Immature natural killer cell (primary cell): ENCODE data around the gene DMRTA2. TPM values are rescaled to one million over a fixed set of nuclear protein-coding genes. Genes with fewer than 3 reads are reported as not detected.

Experiments used
- DNase-seq, 3 donors: peaks; one replicate each; pipeline ENCODE4 v3.0.0; 2022; ENCODE audit warnings: mixed read lengths in 1 of 3
- H3K27ac Mint-ChIP-seq, 6 donors: one replicate each; pipeline ENCODE4 v1.8.0; 2020; ENCODE audit warnings: mixed read lengths in 6 of 6, mild to moderate bottlenecking in 5 of 6, inconsistent platforms in 4 of 6, moderate library complexity in 3 of 6
- H3K27me3 Mint-ChIP-seq, 3 donors: one replicate each; pipeline ENCODE4 v1.8.0; 2020 to 2021; ENCODE audit warnings: low read depth in 3 of 3, mild to moderate bottlenecking in 3 of 3, mixed read lengths in 3 of 3, moderate library complexity in 3 of 3, inconsistent platforms in 1 of 3
- H3K36me3 Mint-ChIP-seq, 3 donors: one replicate each; pipeline ENCODE4 v1.8.0; 2020; ENCODE audit warnings: mixed read lengths in 3 of 3, inconsistent platforms in 2 of 3, mild to moderate bottlenecking in 2 of 3
- H3K4me1 Mint-ChIP-seq, 2 donors: one replicate each; pipeline ENCODE4 v1.8.0; 2020; ENCODE audit warnings: inconsistent platforms in 2 of 2, mild to moderate bottlenecking in 2 of 2, mixed read lengths in 2 of 2, moderate library complexity in 1 of 2
- H3K4me3 Mint-ChIP-seq, 5 donors: one replicate each; pipeline ENCODE4 v1.8.0; 2020; ENCODE audit warnings: mild to moderate bottlenecking in 5 of 5, mixed read lengths in 5 of 5, inconsistent platforms in 3 of 5, moderate library complexity in 3 of 5
- H3K9me3 Mint-ChIP-seq, 6 donors: one replicate each; pipeline ENCODE4 v1.8.0; 2020; ENCODE audit warnings: mild to moderate bottlenecking in 6 of 6, mixed read lengths in 6 of 6, inconsistent platforms in 4 of 6, moderate library complexity in 3 of 6
- polyA plus RNA-seq, 3 donors: library from polyadenylated mRNA; unstranded; fragments of 300-500 nt; fragmentation: Illumina TruSeq; gene quantifications; one replicate each; pipeline ENCODE4 v1.2.3, GENCODE V29; 2021

The DMRTA2 gene
- not detected for polyA plus RNA-seq

DNA sequence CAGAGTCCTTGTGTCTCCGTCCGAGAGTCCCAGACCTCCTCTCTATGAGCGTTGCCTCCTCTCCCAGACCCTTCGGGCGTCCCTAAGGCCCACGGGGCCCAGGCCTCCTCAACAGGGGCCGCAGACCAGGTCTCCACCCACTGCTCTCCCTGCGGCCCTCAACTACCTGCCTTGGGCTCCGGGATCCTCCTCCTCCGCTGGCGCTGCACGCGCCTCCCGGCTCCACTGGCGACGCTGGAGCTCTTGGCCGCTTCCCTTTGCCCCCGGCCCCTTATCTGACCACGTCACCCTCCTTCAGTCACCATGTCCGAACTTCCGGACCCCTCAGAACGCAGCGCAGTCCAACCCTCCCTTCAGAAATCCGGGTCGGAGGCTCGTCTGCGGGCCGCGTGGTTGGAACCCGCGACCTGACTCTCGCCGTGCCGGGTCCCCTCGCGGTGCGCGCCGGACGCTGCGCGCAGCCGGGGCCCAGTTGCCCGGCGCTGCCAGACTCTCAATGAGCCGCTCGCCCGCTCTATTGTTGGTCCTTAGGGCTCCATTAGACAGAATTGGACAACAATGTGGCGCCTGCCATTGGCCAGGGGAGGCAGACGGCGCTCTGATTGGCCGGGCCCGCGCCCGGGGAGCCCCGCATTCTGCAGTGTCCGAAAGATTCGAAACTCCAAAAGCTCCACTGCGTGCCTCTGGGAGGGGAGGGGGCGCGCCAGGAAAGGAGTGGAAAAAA lies at the start of gene DMRTA2:
DMRTA2 (minus strand) TSS at position 498 of the 724 bp plus-strand sequence. CDS start 1,907 bp downstream, outside the sequence.
- Mint-ChIP-seq H3K4me3 (peak within 1 kb of the TSS; percentile 85 to 96 (median 89)), H3K36me3 (peaks cover 0 to 6% (median 4%) of the 10 kb centered on the region in 3 donors), H3K9me3 (no peaks in the 10 kb centered on the region), H3K27me3 (peaks cover 42 to 56% (median 52%) of the 10 kb centered on the region in 3 donors), H3K27ac (peak within 1 kb of the TSS in 2 of 6 donors; percentile 20 to 53), H3K4me1 (peaks cover 49 to 60% of the 10 kb centered on the region in 2 donors)
- no peak for DNase-seq

DNA sequence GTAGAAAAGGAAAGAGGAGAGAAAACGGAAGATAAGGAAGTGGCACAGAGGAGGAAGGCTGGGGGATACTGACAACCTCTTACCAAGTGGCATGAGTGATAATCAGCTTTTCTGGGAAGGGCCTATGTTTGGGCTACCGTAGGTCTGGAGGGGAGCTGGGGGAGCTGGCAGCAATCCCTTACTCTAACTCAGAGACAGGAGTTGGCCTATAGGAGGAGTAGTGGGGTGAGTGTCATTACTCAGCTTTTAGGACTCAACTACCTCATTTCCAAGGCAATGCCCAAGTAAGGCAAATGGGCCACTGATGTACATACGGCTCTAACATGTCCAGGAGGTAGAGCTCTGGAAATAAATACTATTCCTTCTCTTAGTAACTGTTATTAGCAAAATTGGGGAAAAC lies 48.7 kb upstream of the DMRTA2 start:
- Mint-ChIP-seq H3K4me1 (no peaks in the 10 kb centered on the region), H3K27ac (no peak overlapping the region), H3K4me3 (no peak overlapping the region), H3K9me3 (no peaks in the 10 kb centered on the region), H3K27me3 (peaks cover 0 to 3% (median 0%) of the 10 kb centered on the region in 3 donors), H3K36me3 (peaks cover 17 to 43% (median 31%) of the 10 kb centered on the region in 3 donors)
- no peak for DNase-seq

DNA sequence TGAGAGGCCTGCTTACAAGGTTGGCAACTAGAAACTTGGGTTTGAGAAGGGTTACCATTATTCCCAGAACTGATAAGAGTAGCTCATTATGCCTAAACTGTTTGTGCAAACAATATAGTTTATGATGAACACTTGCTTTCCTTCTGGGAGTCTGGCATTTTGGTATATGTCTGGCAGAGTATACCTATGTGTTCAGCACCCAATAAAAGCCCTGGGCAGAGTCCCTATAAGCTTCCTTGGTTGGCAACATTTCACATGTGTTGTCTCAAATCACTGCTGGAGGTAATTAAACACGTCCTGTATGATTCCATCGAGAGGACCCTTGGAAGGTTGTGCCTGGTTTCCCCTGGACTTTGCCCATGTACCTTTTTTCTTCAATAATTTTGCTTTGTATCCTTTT lies 39.7 kb upstream of the DMRTA2 start:
- Mint-ChIP-seq H3K9me3 (no peaks in the 10 kb centered on the region), H3K4me3 (no peak overlapping the region), H3K4me1 (peaks cover 20 to 23% of the 10 kb centered on the region in 2 donors), H3K27ac (no peak overlapping the region), H3K27me3 (no peaks in the 10 kb centered on the region), H3K36me3 (peaks cover 3 to 19% (median 4%) of the 10 kb centered on the region in 3 donors)
- no peak for DNase-seq

DNA sequence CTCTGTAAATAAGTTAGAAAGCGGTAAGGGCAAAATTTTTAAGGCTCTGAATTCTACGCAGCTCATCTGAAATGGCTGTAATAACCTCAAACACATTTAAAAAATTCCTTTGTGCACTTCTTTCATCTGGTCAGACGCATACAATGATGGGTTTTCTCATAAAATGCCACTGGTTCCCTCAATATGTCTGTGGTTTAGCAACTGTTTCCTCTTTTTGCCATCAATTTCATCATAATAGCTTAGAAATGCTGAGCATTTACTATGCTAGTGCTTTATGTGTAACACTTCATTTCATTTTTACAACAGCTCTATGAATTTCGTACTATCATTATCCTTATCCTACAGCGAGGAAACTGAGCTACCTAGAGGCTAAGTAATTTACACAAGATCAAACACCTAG lies 35.3 kb upstream of the DMRTA2 start:
- Mint-ChIP-seq H3K4me3 (peak overlapping the region in 3 of 5 donors; percentile 1 to 34 (median 21)), H3K27ac (peak overlapping the region in 3 of 6 donors; percentile 11 to 43 (median 16))

DNA sequence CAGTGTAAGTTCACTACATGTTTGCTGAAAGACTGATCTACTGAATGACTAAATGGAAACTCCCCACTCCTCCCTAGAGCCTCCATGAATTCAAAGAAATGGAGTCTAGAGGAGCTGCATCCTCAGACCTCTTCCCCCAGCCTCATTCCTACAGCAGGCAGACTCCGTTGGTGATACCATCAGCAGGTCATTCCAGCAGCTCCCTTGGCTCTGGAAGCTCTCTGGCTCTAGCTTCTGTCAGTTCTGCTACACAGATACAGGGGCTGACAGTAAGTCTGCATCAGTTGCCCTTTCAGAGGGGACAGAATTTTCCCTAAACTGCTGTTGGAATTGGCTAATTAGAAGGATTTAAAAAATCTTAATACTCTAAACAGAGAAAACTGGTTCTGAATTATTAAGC lies 31.7 kb upstream of the DMRTA2 start:
- peaks cover 0 to 9% (median 4%) of the 10 kb centered on the region in 3 donors for H3K36me3 Mint-ChIP-seq

More for the DNA sequence above, 35.3 kb upstream of the DMRTA2 start:
- Mint-ChIP-seq H3K9me3 (no peaks in the 10 kb centered on the region), H3K27me3 (peaks cover 0 to 2% (median 1%) of the 10 kb centered on the region in 3 donors), H3K4me1 (peaks cover 20 to 30% of the 10 kb centered on the region in 2 donors), H3K36me3 (peaks cover 3 to 22% (median 4%) of the 10 kb centered on the region in 3 donors)
- peak; percentile 2 to 12 (median 3) for DNase-seq

DNA sequence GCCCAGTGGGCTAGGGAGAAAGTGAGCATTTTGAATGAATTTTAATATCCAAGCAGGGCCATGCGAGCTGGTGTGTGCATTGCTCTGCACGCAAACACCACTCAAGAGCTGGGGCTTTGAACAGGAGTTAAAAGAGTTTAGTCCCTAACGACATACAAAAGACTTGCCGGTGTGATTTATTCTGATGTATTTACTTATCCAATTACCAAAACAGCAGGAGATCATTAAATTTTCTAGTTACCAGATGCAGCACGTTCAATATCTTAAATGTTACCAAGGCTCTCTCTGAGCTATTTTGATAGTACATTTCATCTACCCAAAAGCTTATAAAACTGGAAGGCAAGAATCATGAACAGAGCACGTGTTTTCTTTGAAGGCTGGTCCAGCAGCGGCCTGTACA lies 30.0 kb upstream of the DMRTA2 start:
- Mint-ChIP-seq H3K4me3 (no peak overlapping the region), H3K27me3 (peaks cover 0 to 2% (median 1%) of the 10 kb centered on the region in 3 donors), H3K4me1 (peaks cover 34 to 43% of the 10 kb centered on the region in 2 donors), H3K36me3 (peaks cover 0 to 9% (median 4%) of the 10 kb centered on the region in 3 donors), H3K9me3 (no peaks in the 10 kb centered on the region), H3K27ac (peak overlapping the region in 3 of 6 donors; percentile 31 to 67 (median 47))
- no peak for DNase-seq

More for the DNA sequence above, 31.7 kb upstream of the DMRTA2 start:
- DNase-seq, result no peak
- Mint-ChIP-seq H3K27ac (no peak overlapping the region), H3K4me1 (peaks cover 49 to 59% of the 10 kb centered on the region in 2 donors), H3K4me3 (no peak overlapping the region), H3K9me3 (no peaks in the 10 kb centered on the region), H3K27me3 (peaks cover 0 to 2% (median 1%) of the 10 kb centered on the region in 3 donors)

DNA sequence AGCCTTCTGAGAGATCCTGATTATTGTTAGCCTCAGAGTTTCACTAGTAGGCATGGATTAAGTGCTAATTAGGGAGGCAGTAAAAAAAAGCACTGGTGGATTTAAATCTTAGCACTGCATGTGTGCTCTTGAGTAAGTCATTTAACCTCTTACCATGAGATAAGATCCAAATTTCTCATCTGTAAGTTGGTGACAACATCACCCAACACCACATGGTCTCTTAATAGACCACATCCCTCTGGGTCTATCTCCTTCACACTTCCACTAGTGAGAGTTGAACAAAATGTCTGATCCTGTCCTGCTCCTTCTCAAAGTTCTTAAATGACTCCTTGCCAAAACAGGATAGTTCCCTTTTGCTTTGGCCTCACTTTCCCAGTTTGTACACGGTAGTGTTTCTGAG lies 29.5 kb upstream of the DMRTA2 start:
- H3K9me3 Mint-ChIP-seq, result no peaks in the 10 kb centered on the region
- H3K27me3 Mint-ChIP-seq, result peaks cover 0 to 2% (median 1%) of the 10 kb centered on the region in 3 donors
- peaks cover 0 to 9% (median 4%) of the 10 kb centered on the region in 3 donors for H3K36me3 Mint-ChIP-seq
- peaks cover 33 to 40% of the 10 kb centered on the region in 2 donors for H3K4me1 Mint-ChIP-seq
- H3K4me3 Mint-ChIP-seq, result peak overlapping the region in 2 of 5 donors; percentile 8 to 55
- DNase-seq, result peak; percentile 22 to 34 (median 34)
- H3K27ac Mint-ChIP-seq, result peak overlapping the region in 3 of 6 donors; percentile 31 to 67 (median 47)

DNA sequence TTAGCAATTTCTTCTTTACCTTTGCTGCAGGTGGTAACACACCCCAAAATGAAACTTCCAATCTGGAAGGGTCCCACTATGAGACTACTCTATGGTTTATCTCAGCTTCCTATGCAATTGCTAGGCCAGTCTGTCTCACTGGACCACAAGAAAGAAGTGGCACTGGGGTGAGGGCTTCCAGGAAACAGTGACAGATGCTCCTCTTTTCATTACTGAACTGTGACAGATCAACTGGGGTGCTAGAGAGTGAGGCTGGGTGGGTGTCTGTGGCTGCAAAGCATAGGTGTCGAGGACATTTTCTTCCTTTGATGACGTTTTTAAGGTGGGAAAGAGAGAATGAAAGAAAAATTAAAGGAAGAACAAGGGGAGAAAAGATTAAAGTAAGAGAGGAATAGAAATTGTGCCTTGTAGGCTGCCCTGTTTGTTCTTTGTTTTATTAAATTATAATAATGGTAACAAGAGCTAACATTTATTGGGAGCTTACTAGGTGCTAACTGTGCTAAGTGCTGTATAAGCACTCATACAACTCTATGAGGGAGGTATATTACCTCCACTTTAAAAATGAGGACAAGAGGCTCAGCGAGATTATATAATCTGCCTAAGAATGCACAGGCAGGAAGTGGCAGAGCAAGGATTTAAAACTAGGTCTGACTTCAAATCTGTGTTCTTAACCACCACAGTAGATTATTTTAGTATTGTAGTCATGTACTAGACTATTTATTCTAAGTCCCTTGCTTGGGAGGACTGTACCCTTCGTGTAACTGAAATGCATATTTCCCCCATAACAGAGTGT lies 27.8 kb upstream of the DMRTA2 start:
- peak overlapping the region; percentile 72 to 86 (median 84) for H3K27ac Mint-ChIP-seq
- DNase-seq, result peak; percentile 47 to 54 (median 50)
- peaks cover 0 to 4% (median 3%) of the 10 kb centered on the region in 3 donors for H3K36me3 Mint-ChIP-seq
- no peaks in the 10 kb centered on the region for H3K27me3 Mint-ChIP-seq
- peaks cover 33 to 40% of the 10 kb centered on the region in 2 donors for H3K4me1 Mint-ChIP-seq
- peak overlapping the region; percentile 43 to 70 (median 53) for H3K4me3 Mint-ChIP-seq
- H3K9me3 Mint-ChIP-seq, result no peaks in the 10 kb centered on the region

GRCh38 chr1:50447961-50448360 lies 24.7 kb upstream of the DMRTA2 start:
- Mint-ChIP-seq H3K9me3 (no peaks in the 10 kb centered on the region), H3K27ac (peak overlapping the region in 1 of 6 donors; percentile 36)
- no peak for DNase-seq

DNA sequence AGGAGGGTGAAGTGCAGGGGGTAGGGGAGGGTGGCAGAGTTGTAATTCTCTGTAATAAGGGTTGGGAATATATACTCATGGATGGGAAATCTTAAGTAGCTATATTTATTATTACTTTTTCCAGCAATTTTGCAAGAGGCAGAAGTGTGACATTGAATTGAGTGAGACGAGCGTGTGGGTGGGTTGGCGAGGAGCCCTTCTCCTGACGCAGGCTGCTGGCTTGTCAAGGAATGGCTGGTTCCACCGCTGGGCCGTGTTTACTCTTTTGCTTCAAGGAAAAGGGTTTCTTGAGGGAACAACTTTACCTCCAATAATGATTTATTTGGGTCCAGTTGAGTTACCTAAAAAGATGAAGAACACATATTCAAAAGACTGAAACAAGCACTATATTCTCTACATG lies 17.9 kb upstream of the DMRTA2 start:
- peaks cover 0 to 6% of the 10 kb centered on the region in 2 donors for H3K4me1 Mint-ChIP-seq
- peak overlapping the region in 1 of 6 donors; percentile 9 for H3K27ac Mint-ChIP-seq
- peaks cover 10 to 55% (median 42%) of the 10 kb centered on the region in 3 donors for H3K36me3 Mint-ChIP-seq
- H3K9me3 Mint-ChIP-seq, result no peaks in the 10 kb centered on the region
- DNase-seq, result no peak
- H3K27me3 Mint-ChIP-seq, result no peaks in the 10 kb centered on the region
- no peak overlapping the region for H3K4me3 Mint-ChIP-seq

More at GRCh38 chr1:50447961-50448360, 24.7 kb upstream of the DMRTA2 start:
- no peaks in the 10 kb centered on the region for H3K27me3 Mint-ChIP-seq
- peaks cover 27 to 28% of the 10 kb centered on the region in 2 donors for H3K4me1 Mint-ChIP-seq
- H3K36me3 Mint-ChIP-seq, result peaks cover 0 to 3% (median 2%) of the 10 kb centered on the region in 3 donors
- no peak overlapping the region for H3K4me3 Mint-ChIP-seq

- H3K27ac Mint-ChIP-seq, result no peak overlapping the region
- no peak for DNase-seq
- H3K36me3 Mint-ChIP-seq, result peaks cover 10 to 60% (median 47%) of the 10 kb centered on the region in 3 donors
- peaks cover 3 to 6% of the 10 kb centered on the region in 2 donors for H3K4me1 Mint-ChIP-seq
- H3K4me3 Mint-ChIP-seq, result no peak overlapping the region
- no peaks in the 10 kb centered on the region for H3K27me3 Mint-ChIP-seq
- no peaks in the 10 kb centered on the region for H3K9me3 Mint-ChIP-seq
These were observed 15.7 kb upstream of the DMRTA2 start for GRCh38 chr1:50438945-50439344.

DNA sequence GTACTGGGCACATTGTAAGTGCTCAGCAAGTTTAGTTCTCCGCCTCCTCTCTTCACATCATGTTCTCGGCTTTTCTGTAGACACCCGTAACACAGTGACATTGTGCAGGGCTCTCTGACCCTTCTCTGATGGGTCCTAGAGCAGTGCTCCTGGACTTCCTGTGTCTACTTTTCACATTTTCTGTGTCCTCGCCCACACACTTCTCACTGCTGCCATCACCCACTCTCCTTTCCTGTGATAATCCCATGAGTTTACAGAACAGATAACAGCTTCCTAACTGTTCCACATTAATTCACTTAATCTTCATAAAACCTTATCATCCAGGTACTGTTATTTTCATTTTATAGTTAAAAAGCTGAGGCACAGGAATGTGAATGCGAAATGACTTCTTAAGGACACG lies 13.2 kb upstream of the DMRTA2 start:
- DNase-seq, result no peak
- Mint-ChIP-seq H3K27me3 (peaks cover 0 to 13% (median 7%) of the 10 kb centered on the region in 3 donors), H3K4me3 (no peak overlapping the region), H3K4me1 (peaks cover 3 to 6% of the 10 kb centered on the region in 2 donors), H3K27ac (peak overlapping the region in 2 of 6 donors; percentile 18 to 53), H3K36me3 (peaks cover 10 to 49% (median 41%) of the 10 kb centered on the region in 3 donors), H3K9me3 (no peaks in the 10 kb centered on the region)

DNA sequence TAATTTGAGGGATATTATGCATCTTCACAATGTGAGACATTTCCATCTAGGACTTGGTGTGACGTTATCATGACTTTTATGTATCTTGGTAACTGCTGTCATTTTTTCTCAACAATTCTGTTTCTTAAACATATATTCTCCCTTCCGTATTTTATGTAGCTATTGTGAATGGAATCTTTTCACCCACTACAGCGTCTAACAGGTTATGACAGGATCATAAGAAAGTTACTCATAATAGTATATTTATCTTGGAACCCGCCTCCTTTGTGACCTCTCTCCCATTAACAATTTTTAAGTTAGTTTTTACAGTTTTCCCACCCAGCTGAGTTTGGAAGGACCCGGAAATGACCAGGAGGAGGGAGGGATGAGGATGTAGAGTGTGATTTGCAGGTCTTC lies 6.8 kb upstream of the DMRTA2 start:
- peaks cover 11 to 26% of the 10 kb centered on the region in 2 donors for H3K4me1 Mint-ChIP-seq
- DNase-seq, result no peak
- H3K9me3 Mint-ChIP-seq, result no peaks in the 10 kb centered on the region
- H3K27ac Mint-ChIP-seq, result no peak overlapping the region
- H3K27me3 Mint-ChIP-seq, result peaks cover 28 to 54% (median 34%) of the 10 kb centered on the region in 3 donors
- H3K4me3 Mint-ChIP-seq, result peak overlapping the region in 1 of 5 donors; percentile 3
- H3K36me3 Mint-ChIP-seq, result peaks cover 0 to 3% (median 3%) of the 10 kb centered on the region in 3 donors
